H7 (cell line): ENCODE measurements around the gene PIGT. TPM values are rescaled to one million over a fixed set of nuclear protein-coding genes. Genes with fewer than 3 reads are reported as not detected.
A peak's percentile ranks its signal among the peaks of the same experiment; 100 is the strongest.

Experiments used
- DNase-seq: peaks from one replicate; pipeline ENCODE4 v3.0.0; 2012
- H3K27me3 ChIP-seq: 2 replicates; pipeline ENCODE4 v1.6.0; 2011; ENCODE audit warnings: mild to moderate bottlenecking, low read length; ENCODE audit not compliant: control insufficient read depth, insufficient read depth
- H3K36me3 ChIP-seq: replicated peaks from 2 replicates; pipeline ENCODE4 v1.5.1; 2011; ENCODE audit warnings: low read length; ENCODE audit not compliant: control insufficient read depth, insufficient read depth
- H3K4me3 ChIP-seq: 2 replicates; pipeline ENCODE4 v1.5.1; 2011; ENCODE audit warnings: low read depth, mild to moderate bottlenecking, control low read depth, low read length, moderate library complexity; ENCODE audit not compliant: insufficient read depth
- total RNA-seq: library from RNA; depleted of rRNA; stranded (reverse); fragments of >200 nt; shearing (Covaris generic); gene quantifications from 2 replicates; pipeline ENCODE4 v1.2.3, GENCODE V29; 2014

The PIGT gene
- total RNA-seq, 1 experiment from 2014 or later, result 70.5 TPM

- no peaks in the 10 kb centered on the region for H3K27me3 ChIP-seq
- H3K4me3 ChIP-seq, result no peak overlapping the region
- H3K36me3 ChIP-seq, result peaks cover 6% of the 10 kb centered on the region
- DNase-seq, result no peak
These were observed 13.7 kb downstream of the PIGT start for GRCh38 chr20:45429618-45430017.

GRCh38 chr20:45432294-45432693, 16.4 kb downstream of the PIGT start:
- no peak for DNase-seq
- no peaks in the 10 kb centered on the region for H3K36me3 ChIP-seq
- H3K27me3 ChIP-seq, result peaks cover 3% of the 10 kb centered on the region; the same call in 1 of the 2 replicates
- H3K4me3 ChIP-seq, result no peak overlapping the region

GRCh38 chr20:45433316-45433715, 17.4 kb downstream of the PIGT start:
- no peak overlapping the region for H3K4me3 ChIP-seq
- H3K36me3 ChIP-seq, result no peaks in the 10 kb centered on the region
- peaks cover 3% of the 10 kb centered on the region; the same call in 1 of the 2 replicates for H3K27me3 ChIP-seq
- DNase-seq, result peak; percentile 38

GRCh38 chr20:45433976-45434375, 18.0 kb downstream of the PIGT start:
- no peak for DNase-seq
- Histone ChIP-seq H3K27me3 (peaks cover 3% of the 10 kb centered on the region; the same call in 1 of the 2 replicates), H3K36me3 (no peaks in the 10 kb centered on the region), H3K4me3 (no peak overlapping the region)

GRCh38 chr20:45436732-45437485, 21.0 kb downstream of the PIGT start:
- Histone ChIP-seq H3K27me3 (peaks cover 3% of the 10 kb centered on the region; the same call in 1 of the 2 replicates), H3K36me3 (no peaks in the 10 kb centered on the region), H3K4me3 (peak overlapping the region; percentile 43)
- peak; percentile 92 for DNase-seq

GRCh38 chr20:45440424-45440823, 24.5 kb downstream of the PIGT start:
- DNase-seq, result no peak
- H3K36me3 ChIP-seq, result no peaks in the 10 kb centered on the region

GRCh38 chr20:45440891-45441685, 25.1 kb downstream of the PIGT start:
- Histone ChIP-seq H3K4me3 (no peak overlapping the region), H3K27me3 (peaks cover 2% of the 10 kb centered on the region; the same call in 1 of the 2 replicates), H3K36me3 (no peaks in the 10 kb centered on the region)
- no peak for DNase-seq

More at GRCh38 chr20:45440424-45440823, 24.5 kb downstream of the PIGT start:
- H3K4me3 ChIP-seq, result no peak overlapping the region
- H3K27me3 ChIP-seq, result peaks cover 3% of the 10 kb centered on the region; the same call in 1 of the 2 replicates

- no peaks in the 10 kb centered on the region for H3K36me3 ChIP-seq
- no peaks in the 10 kb centered on the region; the same call in 1 of the 2 replicates for H3K27me3 ChIP-seq
- DNase-seq, result no peak
- no peak overlapping the region for H3K4me3 ChIP-seq
These were observed 25.8 kb downstream of the PIGT start for GRCh38 chr20:45441746-45442145.

- H3K36me3 ChIP-seq, result no peaks in the 10 kb centered on the region
- no peaks in the 10 kb centered on the region; the same call in 1 of the 2 replicates for H3K27me3 ChIP-seq
- no peak for DNase-seq
- H3K4me3 ChIP-seq, result no peak overlapping the region
These were observed 28.1 kb downstream of the PIGT start for GRCh38 chr20:45444050-45444449.

GRCh38 chr20:45445805-45446562, 30.0 kb downstream of the PIGT start:
- Histone ChIP-seq H3K27me3 (no peaks in the 10 kb centered on the region; the same call in 1 of the 2 replicates), H3K4me3 (no peak overlapping the region), H3K36me3 (no peaks in the 10 kb centered on the region)
- peak; percentile 67 for DNase-seq

- no peak overlapping the region for H3K4me3 ChIP-seq
- DNase-seq, result no peak
- no peaks in the 10 kb centered on the region for H3K36me3 ChIP-seq
- H3K27me3 ChIP-seq, result no peaks in the 10 kb centered on the region; the same call in 1 of the 2 replicates
These were observed 32.3 kb downstream of the PIGT start for GRCh38 chr20:45448270-45448669.

- Histone ChIP-seq H3K4me3 (no peak overlapping the region), H3K36me3 (no peaks in the 10 kb centered on the region), H3K27me3 (no peaks in the 10 kb centered on the region; the same call in 1 of the 2 replicates)
- no peak for DNase-seq
These were observed 33.6 kb downstream of the PIGT start for GRCh38 chr20:45449528-45449927.

- DNase-seq, result peak; percentile 43
- H3K36me3 ChIP-seq, result no peaks in the 10 kb centered on the region
These were observed 34.3 kb downstream of the PIGT start for GRCh38 chr20:45450097-45450818.

GRCh38 chr20:45452238-45452637, 36.3 kb downstream of the PIGT start:
- H3K4me3 ChIP-seq, result no peak overlapping the region
- no peaks in the 10 kb centered on the region for H3K36me3 ChIP-seq
- peak; percentile 26 for DNase-seq
- no peaks in the 10 kb centered on the region; the same call in 1 of the 2 replicates for H3K27me3 ChIP-seq

More at GRCh38 chr20:45450097-45450818, 34.3 kb downstream of the PIGT start:
- Histone ChIP-seq H3K27me3 (no peaks in the 10 kb centered on the region; the same call in 1 of the 2 replicates), H3K4me3 (no peak overlapping the region)
